GM18861 (cell line): ENCODE data around the gene PEX14.
A peak's percentile ranks its signal among the peaks of the same experiment; 100 is the strongest.
"Not testable (repeated sequence)": the region's sequence is repeated elsewhere in the genome, so short reads cannot be mapped to it uniquely, and the experiment has no call there.

ENCODE experiments used
- ATAC-seq: cut with Tn5 transposase; IDR thresholded peaks from one replicate; pipeline ENCODE4 v1.9.1; 2021; ENCODE audit not compliant: unreplicated experiment

The PEX14 gene

DNA sequence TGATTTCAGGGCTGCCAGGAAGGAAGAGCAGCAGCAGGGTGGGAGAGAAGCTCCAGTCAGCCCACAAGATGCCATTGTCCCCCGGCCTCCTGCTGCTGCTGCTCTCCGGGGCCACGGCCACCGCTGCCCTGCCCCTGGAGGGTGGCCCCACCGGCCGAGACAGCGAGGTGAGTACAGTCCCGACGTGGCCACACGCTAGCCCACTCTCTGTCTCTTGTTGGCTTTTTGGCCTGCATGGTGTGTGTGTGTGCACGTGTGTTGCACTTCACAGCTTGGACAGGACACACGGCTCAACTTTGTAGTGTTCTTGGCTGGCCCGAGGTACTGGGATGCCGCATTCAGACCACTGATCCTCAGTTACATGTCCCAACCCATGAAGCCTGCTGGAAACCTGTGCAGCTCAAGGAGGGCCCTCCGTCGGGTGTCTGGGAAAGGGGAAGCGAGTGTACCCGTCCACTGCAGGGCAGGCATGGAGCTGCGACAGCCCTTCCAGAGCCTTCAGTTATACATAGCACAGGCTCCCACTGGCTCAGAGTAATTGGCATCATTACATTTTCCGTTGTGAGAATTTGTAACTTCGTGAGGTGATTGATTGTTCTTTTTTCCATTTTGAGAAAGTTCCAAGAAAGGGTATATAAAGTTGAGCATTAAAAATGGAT, 24.5 kb upstream of the PEX14 start:
- ATAC-seq = no peak

GRCh38 chr1:10450836-10451235, 23.9 kb upstream of the PEX14 start:
- no peak for ATAC-seq

GRCh38 chr1:10451287-10451686, 23.5 kb upstream of the PEX14 start:
- no peak for ATAC-seq

DNA sequence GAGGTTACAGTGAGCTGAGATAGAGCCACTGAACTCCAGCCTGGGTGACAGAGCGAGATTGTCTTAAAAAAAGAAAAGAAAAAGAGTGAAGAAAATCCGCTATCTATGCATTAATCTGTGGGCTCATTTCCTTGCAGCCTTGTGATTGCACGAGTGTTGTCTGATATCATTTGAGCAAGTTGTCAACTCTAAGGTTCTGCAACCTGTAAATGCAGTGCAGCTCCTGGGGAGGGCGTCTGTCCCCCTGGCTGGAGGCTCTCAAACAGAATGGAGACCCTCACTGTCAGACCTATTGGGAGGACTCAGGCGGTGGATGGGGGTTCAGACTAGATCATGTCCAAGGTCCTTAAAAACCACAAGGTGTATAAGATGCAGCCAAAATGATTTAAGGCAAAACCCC, 18.7 kb upstream of the PEX14 start:
- no peak for ATAC-seq

DNA sequence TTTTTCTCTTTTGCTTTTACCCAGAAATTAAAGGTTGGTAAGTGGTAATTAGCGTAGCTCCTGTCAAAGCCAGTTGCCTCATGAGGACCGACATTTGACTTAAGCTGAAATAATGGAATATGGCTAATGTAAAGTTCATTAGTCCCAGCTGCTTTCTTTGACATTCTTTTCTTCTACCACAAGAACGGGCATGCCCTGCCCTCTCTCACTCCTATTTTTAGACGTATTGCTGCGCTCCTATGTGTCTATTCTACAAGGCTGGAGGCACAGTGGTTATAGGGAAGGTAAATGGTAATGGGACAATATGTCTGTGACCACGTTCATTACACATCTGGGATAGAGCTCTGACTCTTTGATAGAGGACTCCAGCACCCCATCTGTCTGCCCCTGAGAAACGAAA, 18.1 kb upstream of the PEX14 start:
- no peak for ATAC-seq

DNA sequence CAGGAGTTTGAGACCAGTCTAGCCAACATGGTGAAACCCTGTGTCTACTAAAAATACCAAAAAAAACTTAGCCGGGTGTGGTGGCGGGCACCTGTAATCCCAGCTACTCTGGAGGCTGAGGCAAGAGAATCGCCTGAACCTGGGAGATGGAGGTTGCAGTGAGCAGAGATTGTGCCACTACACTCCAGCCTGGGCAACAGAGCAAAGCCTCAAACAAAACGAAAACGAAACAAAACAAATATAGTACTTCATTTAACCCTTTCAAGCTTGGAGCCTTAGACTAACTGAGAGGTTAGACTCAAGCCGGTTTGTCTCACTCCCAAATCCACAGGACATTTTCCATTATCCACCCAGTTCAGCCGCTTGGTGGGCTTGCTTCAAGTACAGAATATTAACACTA, 17.3 kb upstream of the PEX14 start:
- ATAC-seq = not testable (repeated sequence)

GRCh38 chr1:10457875-10458274, 16.9 kb upstream of the PEX14 start:
- ATAC-seq = no peak

DNA sequence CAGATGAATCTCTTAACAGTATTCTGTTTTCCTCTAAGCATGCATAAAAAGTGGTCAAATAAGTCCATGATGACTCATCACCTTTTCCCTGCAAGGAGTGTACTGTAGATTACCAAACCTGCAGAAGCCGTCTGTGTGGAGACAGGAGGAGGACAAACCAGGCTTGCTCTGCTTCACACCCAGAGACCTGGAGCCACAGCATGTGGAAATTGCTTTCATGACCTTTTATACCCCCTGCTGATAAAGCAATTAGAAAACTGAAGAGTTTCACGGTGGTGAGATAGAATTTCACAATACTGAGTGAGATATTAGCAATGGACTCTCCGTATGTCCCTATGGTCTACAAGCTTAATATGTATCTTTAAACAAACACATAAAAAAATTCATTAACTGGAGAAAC, 15.6 kb upstream of the PEX14 start:
- ATAC-seq = no peak

GRCh38 chr1:10467078-10467477, 7.7 kb upstream of the PEX14 start:
- no peak for ATAC-seq

- ATAC-seq = no peak
Measured at GRCh38 chr1:10470043-10470442, 4.7 kb upstream of the PEX14 start.

GRCh38 chr1:10471411-10472219, 3.1 kb upstream of the PEX14 start:
- no peak for ATAC-seq

GRCh38 chr1:10472220-10473144, 2.3 kb upstream of the PEX14 start, which contains the start of gene DFFA:
TSS of gene DFFA (minus strand) at chr1:10472529. CDS start at chr1:10472458, 71 bp downstream.
- ATAC-seq = peak; percentile 75

DNA sequence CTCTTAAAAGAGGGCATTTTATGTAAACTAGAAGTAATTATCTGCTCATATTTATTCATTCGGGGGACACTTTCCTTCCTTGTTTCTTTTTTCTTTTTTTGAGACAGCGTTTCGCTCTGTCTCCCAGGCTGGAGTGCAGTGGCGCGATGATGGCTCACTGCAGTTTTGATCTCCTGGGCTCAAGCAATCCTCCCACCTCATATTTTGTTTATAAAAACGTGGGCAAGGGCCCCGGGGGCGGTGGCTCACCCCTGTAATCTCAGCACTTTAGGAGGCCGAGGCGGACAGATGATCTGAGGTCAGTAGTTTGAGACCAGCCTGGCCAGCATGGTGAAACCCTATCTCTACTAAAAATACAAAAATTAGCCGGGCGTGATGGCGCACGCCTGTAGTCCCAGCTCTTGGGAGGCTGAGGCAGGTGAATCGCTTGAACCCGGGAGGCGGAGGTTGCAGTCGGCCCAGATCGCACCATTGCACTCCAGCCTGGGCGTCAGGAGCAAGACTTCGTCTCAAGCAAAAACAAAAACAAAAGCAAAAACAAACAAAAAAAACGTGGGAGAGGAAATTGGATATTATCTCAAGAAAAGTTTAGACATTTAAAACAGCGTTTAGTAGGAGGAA, 1.5 kb upstream of the PEX14 start:
- no peak for ATAC-seq

DNA sequence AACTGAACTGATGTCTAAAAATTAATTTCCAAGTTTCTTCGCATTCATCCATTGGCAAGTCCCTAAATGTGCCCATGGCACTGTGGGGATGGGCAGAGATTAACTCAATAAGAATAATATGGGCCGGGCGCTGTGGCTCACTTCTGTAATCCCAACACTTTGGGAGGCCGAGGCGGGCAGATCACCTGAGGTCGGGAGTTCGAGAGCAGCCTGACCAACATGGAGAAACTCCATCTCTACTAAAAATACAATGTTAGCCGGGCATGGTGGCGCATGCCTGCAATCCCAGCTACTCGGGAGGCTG, 489 bp upstream of the PEX14 start:
- ATAC-seq = not testable (repeated sequence)

DNA sequence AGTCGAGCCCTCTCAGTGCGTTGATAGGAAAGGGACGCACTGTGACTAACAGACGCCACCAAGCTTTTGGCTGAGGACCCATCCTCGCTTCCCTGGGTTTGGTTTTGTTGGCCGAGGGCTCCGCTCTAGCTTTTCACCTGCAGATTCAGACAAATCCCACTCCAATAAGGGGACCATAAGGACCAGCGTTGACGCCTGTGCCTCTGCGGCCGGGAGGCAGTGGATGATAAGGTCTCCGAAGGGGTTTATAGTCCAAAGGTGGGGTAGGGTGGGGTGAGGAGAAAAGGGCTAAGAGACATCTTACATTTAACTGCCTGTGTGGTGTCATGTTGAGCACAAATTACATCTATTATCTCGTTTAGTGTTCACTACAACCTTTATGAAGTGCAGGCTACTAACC, 760 bp downstream of the PEX14 start:
- ATAC-seq = no peak

GRCh38 chr1:10479296-10479695, 4.5 kb downstream of the PEX14 start:
- no peak for ATAC-seq

DNA sequence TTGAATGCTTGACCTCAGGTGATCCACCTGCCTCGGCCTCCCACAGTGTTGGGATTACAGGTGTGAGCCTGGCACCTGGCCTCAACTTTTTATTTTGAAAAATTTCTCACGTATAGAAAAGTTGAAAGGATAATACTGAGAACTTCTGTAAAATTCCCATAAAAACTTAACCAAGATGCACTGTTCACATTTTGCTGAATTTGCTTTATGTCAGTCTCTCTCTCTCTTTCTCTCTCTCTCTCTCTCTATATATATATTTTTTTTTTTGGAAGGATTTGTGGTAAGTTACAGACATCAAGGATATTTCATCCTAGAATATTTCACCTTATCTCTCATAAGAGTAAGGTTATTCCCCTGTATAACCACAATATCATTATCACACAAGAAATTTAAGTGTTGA, 5.9 kb downstream of the PEX14 start:
- ATAC-seq = no peak

- no peak for ATAC-seq
Measured at GRCh38 chr1:10484521-10484920, 9.8 kb downstream of the PEX14 start.

- no peak for ATAC-seq
Measured at GRCh38 chr1:10489291-10490055, 14.7 kb downstream of the PEX14 start.

DNA sequence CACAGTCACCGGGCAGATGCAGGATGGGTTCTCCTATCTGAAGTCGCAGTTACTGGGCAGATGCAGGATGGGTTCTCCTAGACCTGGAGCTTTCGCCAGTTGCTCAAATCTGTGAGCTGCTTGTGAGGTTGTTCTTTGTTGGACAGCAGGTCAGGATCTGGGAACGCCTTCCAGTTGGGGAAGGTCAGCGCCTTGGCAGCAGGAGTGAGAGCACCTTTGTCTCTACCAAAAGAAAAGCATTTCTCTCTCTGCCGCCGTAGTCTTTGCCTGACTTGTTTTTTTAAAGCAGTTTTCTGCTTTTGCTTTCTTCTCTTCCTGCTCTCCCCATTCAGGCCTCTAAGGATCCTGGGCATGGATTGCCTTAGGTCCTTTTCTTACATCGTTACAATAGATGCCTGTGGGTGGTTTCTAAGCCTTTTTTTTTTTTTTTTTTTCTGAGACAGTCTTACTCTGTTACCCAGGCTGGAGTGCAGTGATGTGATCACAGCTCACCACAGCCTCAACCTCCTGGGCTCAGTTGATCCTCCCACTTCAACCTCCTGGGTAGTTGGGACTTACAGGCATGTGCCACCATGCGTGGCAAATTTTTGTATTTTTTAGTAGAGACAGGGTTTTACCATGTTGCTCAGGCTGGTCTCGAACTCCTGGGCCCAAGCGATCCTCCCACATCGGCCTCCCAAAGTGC, 15.7 kb downstream of the PEX14 start:
- no peak for ATAC-seq
